Epithelial cell of esophagus (primary cell): ENCODE data around the gene RFX1.

Experiments
- DNase-seq: peaks from one replicate; pipeline ENCODE4 v3.0.0; 2010; ENCODE audit warnings: low read depth
- H3K4me3 ChIP-seq: 2 replicates; pipeline ENCODE4 v1.5.1; 2011; ENCODE audit warnings: mild to moderate bottlenecking, low read length, control low read depth
- TF ChIP-seq, protein P1 (sequence below): IDR thresholded peaks from 2 replicates; pipeline ENCODE4 v1.5.1; 2011; ENCODE audit warnings: low read depth, mild to moderate bottlenecking, low read length, control low read depth, inconsistent platforms; ENCODE audit not compliant: insufficient read depth; ENCODE audit errors: missing control alignments

The RFX1 gene

DNA sequence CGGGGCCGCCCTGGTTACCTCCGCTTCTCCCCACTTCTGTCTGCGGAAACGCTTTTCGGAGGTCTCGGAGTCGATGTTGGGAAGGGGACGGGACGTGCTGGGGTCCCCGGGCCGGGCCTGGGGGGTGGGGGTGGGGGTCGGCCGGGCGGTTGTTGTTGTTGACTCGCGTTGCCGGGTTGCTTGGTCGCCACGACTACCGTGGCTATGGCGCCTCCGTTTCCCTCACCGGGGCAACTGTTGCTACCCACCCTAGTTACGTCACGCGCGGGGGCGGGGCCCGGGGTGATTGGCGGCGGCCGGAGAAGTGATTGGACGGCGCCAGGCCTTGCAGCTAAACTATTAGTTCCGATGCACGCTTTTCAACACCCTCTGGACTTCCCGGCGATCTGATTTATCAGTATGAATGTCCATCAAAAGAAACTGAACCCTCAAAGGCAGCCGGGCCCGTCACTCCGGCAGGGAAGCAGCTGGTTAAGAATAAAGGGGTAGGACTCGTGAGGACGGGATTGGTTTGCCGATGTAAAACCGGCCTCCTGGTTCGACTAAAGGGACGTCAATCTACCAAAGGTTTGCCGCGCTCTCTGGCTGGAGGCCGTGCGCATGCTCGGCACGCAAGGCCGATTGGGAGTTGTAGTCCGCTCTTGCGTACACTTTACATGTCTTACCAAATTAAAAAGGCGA is at the start of gene RFX1:
Gene RFX1, minus strand, starts transcription at position 236 of the 681 bp plus-strand sequence. CDS start 12,477 bp downstream, outside the sequence.
- peak within 1 kb of the TSS; percentile 83 for H3K4me3 ChIP-seq
- TF ChIP-seq, protein P1, sequence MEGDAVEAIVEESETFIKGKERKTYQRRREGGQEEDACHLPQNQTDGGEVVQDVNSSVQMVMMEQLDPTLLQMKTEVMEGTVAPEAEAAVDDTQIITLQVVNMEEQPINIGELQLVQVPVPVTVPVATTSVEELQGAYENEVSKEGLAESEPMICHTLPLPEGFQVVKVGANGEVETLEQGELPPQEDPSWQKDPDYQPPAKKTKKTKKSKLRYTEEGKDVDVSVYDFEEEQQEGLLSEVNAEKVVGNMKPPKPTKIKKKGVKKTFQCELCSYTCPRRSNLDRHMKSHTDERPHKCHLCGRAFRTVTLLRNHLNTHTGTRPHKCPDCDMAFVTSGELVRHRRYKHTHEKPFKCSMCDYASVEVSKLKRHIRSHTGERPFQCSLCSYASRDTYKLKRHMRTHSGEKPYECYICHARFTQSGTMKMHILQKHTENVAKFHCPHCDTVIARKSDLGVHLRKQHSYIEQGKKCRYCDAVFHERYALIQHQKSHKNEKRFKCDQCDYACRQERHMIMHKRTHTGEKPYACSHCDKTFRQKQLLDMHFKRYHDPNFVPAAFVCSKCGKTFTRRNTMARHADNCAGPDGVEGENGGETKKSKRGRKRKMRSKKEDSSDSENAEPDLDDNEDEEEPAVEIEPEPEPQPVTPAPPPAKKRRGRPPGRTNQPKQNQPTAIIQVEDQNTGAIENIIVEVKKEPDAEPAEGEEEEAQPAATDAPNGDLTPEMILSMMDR = no peak
- DNase-seq = peak; percentile 100

DNA sequence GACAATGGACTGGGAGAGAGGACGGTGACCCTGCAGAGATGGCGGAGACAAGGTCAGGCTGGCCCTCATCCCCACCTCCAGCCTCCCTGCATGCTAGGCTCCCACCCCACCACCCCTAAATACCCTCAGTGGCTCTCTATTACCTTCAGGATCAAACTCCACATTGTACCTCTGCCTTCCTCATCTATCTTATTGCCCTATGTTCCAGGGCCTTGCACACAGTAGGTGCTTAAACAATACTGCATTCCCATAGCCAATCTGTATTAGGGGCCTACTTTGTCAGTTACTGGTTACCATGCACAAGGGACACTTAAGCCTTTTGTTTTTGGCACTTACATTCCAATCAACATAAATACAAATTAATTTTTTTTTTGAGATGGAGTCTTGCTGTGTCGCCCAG is 49.3 kb upstream of the RFX1 start:
- TF ChIP-seq, protein P1 = no peak
- H3K4me3 ChIP-seq = no peak overlapping the region
- DNase-seq = no peak

DNA sequence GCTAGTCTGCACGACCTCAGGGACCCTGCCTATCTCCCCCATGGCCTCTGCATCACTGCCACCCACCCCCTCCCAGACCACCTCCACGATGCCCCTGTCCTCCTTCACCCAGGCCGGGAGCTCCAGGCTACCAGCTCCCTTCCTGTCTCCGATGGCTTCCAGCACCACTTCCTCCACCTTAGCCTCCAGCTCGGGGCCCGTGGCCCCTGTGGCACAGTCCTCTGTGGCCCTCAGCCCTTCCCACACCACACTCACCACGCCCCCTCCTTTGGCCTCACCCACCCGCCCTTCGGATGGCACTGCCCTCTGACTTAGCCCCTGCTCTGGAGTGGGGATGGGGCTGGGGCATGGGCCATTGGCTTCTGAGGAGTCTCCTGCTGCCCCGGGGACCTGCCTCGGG is 48.6 kb upstream of the RFX1 start:
- no peak for DNase-seq
- TF ChIP-seq, protein P1 = no peak
- H3K4me3 ChIP-seq = no peak overlapping the region

DNA sequence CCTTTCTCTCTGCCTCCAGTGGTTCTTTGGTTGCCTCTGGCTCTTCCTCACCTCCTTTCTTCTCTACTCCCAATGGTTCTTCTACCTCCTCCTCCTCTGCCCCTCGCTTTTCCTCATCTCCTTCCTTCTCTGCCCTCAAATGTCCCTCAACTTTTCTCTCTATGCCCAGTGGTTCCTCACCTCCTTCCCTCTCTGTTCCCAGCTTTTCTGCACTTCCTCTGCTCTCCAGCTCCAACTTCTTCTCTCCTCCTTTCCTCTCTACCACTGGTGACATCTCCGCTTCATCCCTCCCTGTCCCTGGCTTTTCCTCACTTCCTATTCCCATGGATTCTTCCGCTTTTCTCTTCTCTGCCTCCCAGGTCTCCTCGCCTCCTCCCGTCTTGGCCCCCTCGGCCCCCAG is 48.0 kb upstream of the RFX1 start:
- no peak for DNase-seq
- TF ChIP-seq, protein P1 = no peak
- no peak overlapping the region for H3K4me3 ChIP-seq

DNA sequence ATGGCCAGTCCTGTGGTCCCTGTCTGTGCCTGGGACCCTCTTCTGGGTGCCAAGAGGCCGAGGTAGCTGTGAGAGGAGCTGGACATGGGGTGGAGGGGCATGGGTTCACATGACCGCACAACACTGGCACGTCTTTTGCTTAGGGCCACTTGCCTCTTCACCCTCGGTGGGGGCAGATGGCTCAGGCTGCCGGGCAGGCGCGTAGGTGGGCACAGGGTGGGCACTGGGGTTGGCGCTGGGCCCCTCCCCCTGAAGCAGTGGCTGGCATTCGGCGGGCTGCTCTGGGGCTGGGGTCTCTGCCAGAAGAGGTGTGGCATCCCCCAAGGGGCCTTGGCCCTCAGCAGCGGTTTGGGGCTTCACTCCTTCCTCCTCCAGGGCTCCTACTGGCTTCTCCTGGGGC is 47.4 kb upstream of the RFX1 start:
- H3K4me3 ChIP-seq = no peak overlapping the region
- no peak for DNase-seq
- TF ChIP-seq, protein P1 = no peak

DNA sequence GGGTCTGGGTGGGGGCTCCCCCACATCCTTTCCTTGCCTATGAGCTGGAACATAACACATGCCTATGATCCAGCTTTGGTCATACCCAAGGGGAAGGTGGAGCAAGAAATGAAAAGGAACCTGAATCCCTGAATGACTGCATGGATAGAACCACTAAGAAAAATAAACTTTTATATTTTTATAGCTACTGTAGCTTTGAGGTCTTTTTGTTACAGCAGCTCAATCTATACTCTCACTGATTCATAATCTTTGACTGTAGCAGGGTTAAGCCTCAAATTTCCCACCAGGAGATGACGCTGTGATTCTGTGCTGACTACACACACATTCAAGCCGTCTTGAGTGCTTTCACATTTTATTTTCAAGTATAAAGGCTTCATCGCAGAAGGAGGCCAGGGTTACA is 46.9 kb upstream of the RFX1 start:
- TF ChIP-seq, protein P1 = no peak
- no peak overlapping the region for H3K4me3 ChIP-seq
- no peak for DNase-seq

DNA sequence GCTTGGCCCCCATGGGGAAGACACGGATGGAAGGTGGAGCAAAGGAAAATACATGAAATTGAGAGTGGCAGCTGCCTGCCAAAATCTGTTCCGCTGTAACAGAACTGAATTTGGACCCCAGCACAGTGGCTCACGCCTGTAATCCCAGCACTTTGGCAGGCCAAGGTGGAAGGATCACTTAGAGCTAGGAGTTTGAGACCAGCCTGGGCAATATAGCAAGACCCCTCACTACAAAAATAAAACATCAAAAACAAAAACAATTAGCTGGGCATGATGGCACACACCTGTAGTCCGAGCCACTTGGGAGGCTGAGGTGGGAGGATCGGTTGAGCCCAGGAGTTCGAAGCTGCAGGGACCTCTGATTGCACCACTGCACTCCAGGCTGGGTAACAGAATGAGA is 46.4 kb upstream of the RFX1 start:
- no peak for DNase-seq
- TF ChIP-seq, protein P1 = no peak
- H3K4me3 ChIP-seq = no peak overlapping the region
